HepG2 (cell line): Measurements from ENCODE around the gene SH3PXD2A.

Source experiments
- CTCF ChIP-seq: sonication (generic); formaldehyde crosslinking; IDR thresholded peaks from 2 replicates; pipeline ENCODE4 v1.5.0; 2020; ENCODE audit warnings: mild to moderate bottlenecking, missing genetic modification reagents, moderate library complexity
- JUND ChIP-seq: sonication (generic); formaldehyde crosslinking; IDR thresholded peaks from 2 replicates; pipeline ENCODE4 v1.8.0; 2022; ENCODE audit warnings: mild to moderate bottlenecking, missing genetic modification reagents
- TF ChIP-seq, protein P1 (sequence below): IDR thresholded peaks from 2 replicates; pipeline ENCODE4 v1.6.1; 2012; ENCODE audit warnings: inconsistent platforms

GRCh38 chr10:103715430-103715829 lies 139.9 kb downstream of the SH3PXD2A start:
- TF ChIP-seq JUND (CRISPR knock-in tag): no peak
- no peak for TF ChIP-seq CTCF (CRISPR knock-in tag)
- TF ChIP-seq, protein P1, sequence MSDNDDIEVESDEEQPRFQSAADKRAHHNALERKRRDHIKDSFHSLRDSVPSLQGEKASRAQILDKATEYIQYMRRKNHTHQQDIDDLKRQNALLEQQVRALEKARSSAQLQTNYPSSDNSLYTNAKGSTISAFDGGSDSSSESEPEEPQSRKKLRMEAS: no peak
